GM20431 (cell line): Measurements from ENCODE around the gene HS3ST3A1.

Source experiments
- in situ Hi-C: fragments of 300-500 bp; cut with MseI, MboI; formaldehyde crosslinking; loops from one replicate; pipeline ENCODE4 v1.15.0; 2020; ENCODE audit warnings: low sequenced_read_pairs; ENCODE audit not compliant: unreplicated experiment

HS3ST3A1 gene

GRCh38 chr17:13599168-13599577 lies 2.6 kb downstream of the HS3ST3A1 start:
- in situ Hi-C loops, result loop anchor here (25.0 kb wide), 2 partner anchors 713 to 1338 kb away; partner anchors contain the start of gene HS3ST3B1

GRCh38 chr17:13598353-13599167 lies 3.2 kb downstream of the HS3ST3A1 start:
- in situ Hi-C loops, result loop anchor here (25.0 kb wide), 2 partner anchors 714 to 1339 kb away; partner anchors contain the start of gene HS3ST3B1

GRCh38 chr17:13597723-13598347 lies 3.9 kb downstream of the HS3ST3A1 start:
- in situ Hi-C loops, result loop anchor here (25.0 kb wide), 2 partner anchors 714 to 1339 kb away; partner anchors contain the start of gene HS3ST3B1

GRCh38 chr17:13596241-13596923 lies 5.3 kb downstream of the HS3ST3A1 start:
- in situ Hi-C loops, result loop anchor here (25.0 kb wide), 2 partner anchors 716 to 1341 kb away; partner anchors contain the start of gene HS3ST3B1

- in situ Hi-C loops, result loop anchor here (25.0 kb wide), 2 partner anchors 717 to 1342 kb away; partner anchors contain the start of gene HS3ST3B1
Measured at GRCh38 chr17:13595599-13595899, 6.2 kb downstream of the HS3ST3A1 start.

- in situ Hi-C loops, result loop anchor here (25.0 kb wide), 2 partner anchors 717 to 1342 kb away; partner anchors contain the start of gene HS3ST3B1
Measured at GRCh38 chr17:13594762-13595598, 6.7 kb downstream of the HS3ST3A1 start.

- in situ Hi-C loops, result loop anchor here (25.0 kb wide), 2 partner anchors 718 to 1343 kb away; partner anchors contain the start of gene HS3ST3B1
Measured at GRCh38 chr17:13594310-13594709, 7.4 kb downstream of the HS3ST3A1 start.

GRCh38 chr17:13593757-13594156 lies 8.0 kb downstream of the HS3ST3A1 start:
- in situ Hi-C loops, result loop anchor here (25.0 kb wide), 2 partner anchors 719 to 1344 kb away; partner anchors contain the start of gene HS3ST3B1

GRCh38 chr17:13593021-13593751 lies 8.5 kb downstream of the HS3ST3A1 start:
- in situ Hi-C loops, result loop anchor here (25.0 kb wide), 2 partner anchors 719 to 1344 kb away; partner anchors contain the start of gene HS3ST3B1

GRCh38 chr17:13592427-13592826 lies 9.3 kb downstream of the HS3ST3A1 start:
- in situ Hi-C loops, result loop anchor here (25.0 kb wide), 2 partner anchors 720 to 1345 kb away; partner anchors contain the start of gene HS3ST3B1

- in situ Hi-C loops, result loop anchor here (25.0 kb wide), 2 partner anchors 722 to 1347 kb away; partner anchors contain the start of gene HS3ST3B1
Measured at GRCh38 chr17:13590441-13590840, 11.3 kb downstream of the HS3ST3A1 start.

GRCh38 chr17:13589658-13590057 lies 12.1 kb downstream of the HS3ST3A1 start:
- in situ Hi-C loops, result loop anchor here (25.0 kb wide), 2 partner anchors 723 to 1348 kb away; partner anchors contain the start of gene HS3ST3B1

GRCh38 chr17:13587487-13588338 lies 14.0 kb downstream of the HS3ST3A1 start:
- in situ Hi-C loops, result loop anchor here (25.0 kb wide), 2 partner anchors 725 to 1350 kb away; partner anchors contain the start of gene HS3ST3B1

GRCh38 chr17:13584701-13585080 lies 17.0 kb downstream of the HS3ST3A1 start:
- in situ Hi-C loops, result loop anchor here (25.0 kb wide), 2 partner anchors 728 to 1353 kb away; partner anchors contain the start of gene HS3ST3B1

- in situ Hi-C loops, result loop anchor here (25.0 kb wide), 2 partner anchors 728 to 1353 kb away; partner anchors contain the start of gene HS3ST3B1
Measured at GRCh38 chr17:13583996-13584700, 17.6 kb downstream of the HS3ST3A1 start.

GRCh38 chr17:13582776-13583547 lies 18.8 kb downstream of the HS3ST3A1 start:
- in situ Hi-C loops, result loop anchor here (25.0 kb wide), 2 partner anchors 729 to 1354 kb away; partner anchors contain the start of gene HS3ST3B1
